ENCODE measurements around the gene USF3. TPM values are rescaled to one million over a fixed set of nuclear protein-coding genes. Genes with fewer than 3 reads are reported as not detected.

The USF3 gene
- total and polyA plus RNA-seq, 2 of the 13 experiments (the other 11 are each of a cell fraction or from before 2014, with no cell fraction given): 6.3 to 15.2 TPM

DNA sequence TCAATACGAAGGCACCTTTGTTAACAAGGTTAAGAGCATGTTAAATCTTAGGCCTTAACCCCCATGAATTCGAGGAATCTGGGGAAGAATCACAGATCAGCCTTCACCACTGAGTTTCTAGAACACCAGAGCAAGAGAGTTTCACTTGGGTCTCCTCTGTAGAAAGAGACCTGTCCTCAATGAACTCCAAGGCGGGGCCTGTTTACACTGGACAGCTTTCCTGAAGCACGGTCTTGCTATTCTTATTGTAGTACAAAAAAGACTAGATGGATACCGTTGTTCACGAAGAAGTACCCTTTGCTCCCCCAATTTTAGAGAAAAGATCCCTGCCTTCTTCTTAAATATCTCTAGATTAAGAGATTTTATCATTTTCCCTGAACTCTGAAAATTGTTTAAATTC lies 64.9 kb downstream of the USF3 start (continued):
- TF ChIP-seq, protein P1, sequence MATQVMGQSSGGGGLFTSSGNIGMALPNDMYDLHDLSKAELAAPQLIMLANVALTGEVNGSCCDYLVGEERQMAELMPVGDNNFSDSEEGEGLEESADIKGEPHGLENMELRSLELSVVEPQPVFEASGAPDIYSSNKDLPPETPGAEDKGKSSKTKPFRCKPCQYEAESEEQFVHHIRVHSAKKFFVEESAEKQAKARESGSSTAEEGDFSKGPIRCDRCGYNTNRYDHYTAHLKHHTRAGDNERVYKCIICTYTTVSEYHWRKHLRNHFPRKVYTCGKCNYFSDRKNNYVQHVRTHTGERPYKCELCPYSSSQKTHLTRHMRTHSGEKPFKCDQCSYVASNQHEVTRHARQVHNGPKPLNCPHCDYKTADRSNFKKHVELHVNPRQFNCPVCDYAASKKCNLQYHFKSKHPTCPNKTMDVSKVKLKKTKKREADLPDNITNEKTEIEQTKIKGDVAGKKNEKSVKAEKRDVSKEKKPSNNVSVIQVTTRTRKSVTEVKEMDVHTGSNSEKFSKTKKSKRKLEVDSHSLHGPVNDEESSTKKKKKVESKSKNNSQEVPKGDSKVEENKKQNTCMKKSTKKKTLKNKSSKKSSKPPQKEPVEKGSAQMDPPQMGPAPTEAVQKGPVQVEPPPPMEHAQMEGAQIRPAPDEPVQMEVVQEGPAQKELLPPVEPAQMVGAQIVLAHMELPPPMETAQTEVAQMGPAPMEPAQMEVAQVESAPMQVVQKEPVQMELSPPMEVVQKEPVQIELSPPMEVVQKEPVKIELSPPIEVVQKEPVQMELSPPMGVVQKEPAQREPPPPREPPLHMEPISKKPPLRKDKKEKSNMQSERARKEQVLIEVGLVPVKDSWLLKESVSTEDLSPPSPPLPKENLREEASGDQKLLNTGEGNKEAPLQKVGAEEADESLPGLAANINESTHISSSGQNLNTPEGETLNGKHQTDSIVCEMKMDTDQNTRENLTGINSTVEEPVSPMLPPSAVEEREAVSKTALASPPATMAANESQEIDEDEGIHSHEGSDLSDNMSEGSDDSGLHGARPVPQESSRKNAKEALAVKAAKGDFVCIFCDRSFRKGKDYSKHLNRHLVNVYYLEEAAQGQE (IDR thresholded peaks at IDR 0.05; ENCODE audit: borderline replicate concordance in 1 of 2, low read depth in 1 of 2, low read length in 2 of 2): peak; percentile 11 to 88
- no peak for TF ChIP-seq WIZ (CRISPR knock-in tag; IDR thresholded peaks at IDR 0.05)
- TF ChIP-seq, protein P2, sequence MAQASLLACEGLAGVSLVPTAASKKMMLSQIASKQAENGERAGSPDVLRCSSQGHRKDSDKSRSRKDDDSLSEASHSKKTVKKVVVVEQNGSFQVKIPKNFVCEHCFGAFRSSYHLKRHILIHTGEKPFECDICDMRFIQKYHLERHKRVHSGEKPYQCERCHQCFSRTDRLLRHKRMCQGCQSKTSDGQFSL (CRISPR knock-in tag; IDR thresholded peaks at IDR 0.05): no peak
- TF ChIP-seq, protein P3, sequence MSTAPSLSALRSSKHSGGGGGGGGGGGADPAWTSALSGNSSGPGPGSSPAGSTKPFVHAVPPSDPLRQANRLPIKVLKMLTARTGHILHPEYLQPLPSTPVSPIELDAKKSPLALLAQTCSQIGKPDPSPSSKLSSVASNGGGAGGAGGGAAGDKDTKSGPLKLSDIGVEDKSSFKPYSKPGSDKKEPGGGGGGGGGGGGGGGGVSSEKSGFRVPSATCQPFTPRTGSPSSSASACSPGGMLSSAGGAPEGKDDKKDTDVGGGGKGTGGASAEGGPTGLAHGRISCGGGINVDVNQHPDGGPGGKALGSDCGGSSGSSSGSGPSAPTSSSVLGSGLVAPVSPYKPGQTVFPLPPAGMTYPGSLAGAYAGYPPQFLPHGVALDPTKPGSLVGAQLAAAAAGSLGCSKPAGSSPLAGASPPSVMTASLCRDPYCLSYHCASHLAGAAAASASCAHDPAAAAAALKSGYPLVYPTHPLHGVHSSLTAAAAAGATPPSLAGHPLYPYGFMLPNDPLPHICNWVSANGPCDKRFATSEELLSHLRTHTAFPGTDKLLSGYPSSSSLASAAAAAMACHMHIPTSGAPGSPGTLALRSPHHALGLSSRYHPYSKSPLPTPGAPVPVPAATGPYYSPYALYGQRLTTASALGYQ (CRISPR knock-in tag; IDR thresholded peaks at IDR 0.05): no peak
- no peak for TF ChIP-seq SETDB1 (CRISPR knock-in tag; IDR thresholded peaks at IDR 0.05; ENCODE audit: borderline replicate concordance)
- no peak for TF ChIP-seq MED8 (CRISPR knock-in tag; IDR thresholded peaks at IDR 0.05; ENCODE audit: insufficient replicate concordance)
- TF ChIP-seq, protein P4, sequence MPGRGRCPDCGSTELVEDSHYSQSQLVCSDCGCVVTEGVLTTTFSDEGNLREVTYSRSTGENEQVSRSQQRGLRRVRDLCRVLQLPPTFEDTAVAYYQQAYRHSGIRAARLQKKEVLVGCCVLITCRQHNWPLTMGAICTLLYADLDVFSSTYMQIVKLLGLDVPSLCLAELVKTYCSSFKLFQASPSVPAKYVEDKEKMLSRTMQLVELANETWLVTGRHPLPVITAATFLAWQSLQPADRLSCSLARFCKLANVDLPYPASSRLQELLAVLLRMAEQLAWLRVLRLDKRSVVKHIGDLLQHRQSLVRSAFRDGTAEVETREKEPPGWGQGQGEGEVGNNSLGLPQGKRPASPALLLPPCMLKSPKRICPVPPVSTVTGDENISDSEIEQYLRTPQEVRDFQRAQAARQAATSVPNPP (CRISPR knock-in tag; IDR thresholded peaks at IDR 0.05): no peak
- TF ChIP-seq NRL (CRISPR knock-in tag; IDR thresholded peaks at IDR 0.05; ENCODE audit: borderline replicate concordance): no peak
- TF ChIP-seq ZNF780A (CRISPR knock-in tag; IDR thresholded peaks at IDR 0.05): no peak
- TF ChIP-seq, protein P5, sequence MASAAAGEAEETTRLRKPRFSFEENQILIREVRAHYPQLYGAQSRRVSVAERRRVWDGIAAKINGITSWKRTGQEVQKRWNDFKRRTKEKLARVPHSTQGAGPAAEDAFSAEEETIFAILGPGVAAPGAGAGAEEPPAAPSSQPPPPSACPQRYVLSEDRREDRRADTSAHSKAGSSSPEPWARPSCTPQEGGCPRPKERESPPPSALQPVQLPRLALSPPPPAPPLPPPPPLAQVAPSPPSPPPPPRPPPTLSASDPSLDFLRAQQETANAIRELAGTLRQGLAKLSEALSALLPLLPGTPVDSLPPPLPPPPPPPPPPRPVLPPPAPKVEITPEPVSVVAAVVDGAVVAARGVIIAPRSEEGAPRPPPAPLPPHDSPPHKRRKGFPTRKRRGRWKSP (CRISPR knock-in tag; IDR thresholded peaks at IDR 0.05): no peak
- TF ChIP-seq, protein P6, sequence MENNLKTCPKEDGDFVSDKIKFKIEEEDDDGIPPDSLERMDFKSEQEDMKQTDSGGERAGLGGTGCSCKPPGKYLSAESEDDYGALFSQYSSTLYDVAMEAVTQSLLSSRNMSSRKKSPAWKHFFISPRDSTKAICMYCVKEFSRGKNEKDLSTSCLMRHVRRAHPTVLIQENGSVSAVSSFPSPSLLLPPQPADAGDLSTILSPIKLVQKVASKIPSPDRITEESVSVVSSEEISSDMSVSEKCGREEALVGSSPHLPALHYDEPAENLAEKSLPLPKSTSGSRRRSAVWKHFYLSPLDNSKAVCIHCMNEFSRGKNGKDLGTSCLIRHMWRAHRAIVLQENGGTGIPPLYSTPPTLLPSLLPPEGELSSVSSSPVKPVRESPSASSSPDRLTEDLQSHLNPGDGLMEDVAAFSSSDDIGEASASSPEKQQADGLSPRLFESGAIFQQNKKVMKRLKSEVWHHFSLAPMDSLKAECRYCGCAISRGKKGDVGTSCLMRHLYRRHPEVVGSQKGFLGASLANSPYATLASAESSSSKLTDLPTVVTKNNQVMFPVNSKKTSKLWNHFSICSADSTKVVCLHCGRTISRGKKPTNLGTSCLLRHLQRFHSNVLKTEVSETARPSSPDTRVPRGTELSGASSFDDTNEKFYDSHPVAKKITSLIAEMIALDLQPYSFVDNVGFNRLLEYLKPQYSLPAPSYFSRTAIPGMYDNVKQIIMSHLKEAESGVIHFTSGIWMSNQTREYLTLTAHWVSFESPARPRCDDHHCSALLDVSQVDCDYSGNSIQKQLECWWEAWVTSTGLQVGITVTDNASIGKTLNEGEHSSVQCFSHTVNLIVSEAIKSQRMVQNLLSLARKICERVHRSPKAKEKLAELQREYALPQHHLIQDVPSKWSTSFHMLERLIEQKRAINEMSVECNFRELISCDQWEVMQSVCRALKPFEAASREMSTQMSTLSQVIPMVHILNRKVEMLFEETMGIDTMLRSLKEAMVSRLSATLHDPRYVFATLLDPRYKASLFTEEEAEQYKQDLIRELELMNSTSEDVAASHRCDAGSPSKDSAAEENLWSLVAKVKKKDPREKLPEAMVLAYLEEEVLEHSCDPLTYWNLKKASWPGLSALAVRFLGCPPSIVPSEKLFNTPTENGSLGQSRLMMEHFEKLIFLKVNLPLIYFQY (CRISPR knock-in tag; IDR thresholded peaks at IDR 0.05; ENCODE audit: borderline replicate concordance): no peak
- no peak for TF ChIP-seq ZNF768 (CRISPR knock-in tag; IDR thresholded peaks at IDR 0.05)
- no peak for TF ChIP-seq ZNF749 (CRISPR knock-in tag; IDR thresholded peaks at IDR 0.05; ENCODE audit: borderline replicate concordance)
- TF ChIP-seq GLI4 (CRISPR knock-in tag; IDR thresholded peaks at IDR 0.05; ENCODE audit: borderline replicate concordance): no peak
- no peak for TF ChIP-seq ZNF772 (CRISPR knock-in tag; IDR thresholded peaks at IDR 0.05)
